ENCODE measurements around the gene MPND.
"Not testable (repeated sequence)": the region's sequence is repeated elsewhere in the genome, so short reads cannot be mapped to it uniquely, and the experiment has no call there.

MPND gene

DNA sequence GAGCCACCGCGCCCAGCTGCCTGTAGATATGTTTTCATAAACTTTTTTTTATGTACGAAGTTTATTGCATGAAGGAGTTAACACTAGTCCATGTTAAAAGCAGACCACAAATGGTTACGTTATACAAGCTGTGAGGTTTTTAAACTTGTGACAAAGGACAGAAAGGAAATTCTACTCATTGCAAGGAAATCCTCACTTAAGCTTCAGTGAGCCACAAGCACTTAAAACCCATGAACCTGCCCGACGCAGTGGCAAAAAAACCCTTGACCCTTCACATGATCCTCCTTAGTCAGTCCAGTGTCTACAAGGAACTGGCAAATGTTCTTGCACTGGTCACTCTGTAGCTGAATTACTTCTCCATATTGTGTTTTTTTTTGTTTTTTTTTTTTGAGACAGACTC is 4.2 kb downstream of the MPND start:
- Histone ChIP-seq H3K27me3 (ENCODE audit: control insufficient read depth, insufficient read depth, low read length, poor library complexity, severe bottlenecking) (no peaks in the 10 kb centered on the region), H3K4me3 (ENCODE audit: insufficient read depth, low read depth, low read length) (no peak overlapping the region), H3K4me1 (ENCODE audit: control insufficient read depth, insufficient read depth, low read length) (no peaks in the 10 kb centered on the region), H3K9me3 (ENCODE audit: control insufficient read depth, low read length) (no peaks in the 10 kb centered on the region), H3K36me3 (ENCODE audit: control insufficient read depth, insufficient read depth, low read length) (peaks cover 18% of the 10 kb centered on the region), H3K27ac (ENCODE audit: insufficient read depth, low read depth, low read length, poor library complexity, severe bottlenecking) (no peak overlapping the region)
- 96 to 99% methylated on average over 6 of the region's 6 CpGs for WGBS, 2 experiments

DNA sequence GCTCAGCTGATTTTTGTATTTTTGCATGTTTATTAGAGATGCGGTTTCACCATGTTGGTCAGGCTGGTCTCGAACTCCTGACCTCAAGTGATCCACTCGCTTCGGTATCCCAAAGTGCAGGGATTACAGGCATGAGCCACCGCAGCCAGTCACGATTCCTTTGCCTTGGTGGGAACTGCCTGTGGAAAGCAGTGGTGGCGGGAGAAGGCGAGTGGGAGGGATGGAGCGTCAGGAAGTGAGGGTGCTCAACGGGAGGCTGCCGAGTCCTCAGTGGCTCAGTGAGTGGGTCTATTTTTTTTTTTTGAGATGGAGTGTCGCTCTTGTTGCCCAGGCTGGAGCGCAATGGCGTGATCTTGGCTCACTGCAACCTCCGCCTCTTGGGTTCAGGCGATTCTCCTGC is 5.9 kb downstream of the MPND start:
- not testable (repeated sequence) for H3K9me3 ChIP-seq (ENCODE audit: control insufficient read depth, low read length); H3K4me3 ChIP-seq (ENCODE audit: insufficient read depth, low read depth, low read length); H3K27me3 ChIP-seq (ENCODE audit: control insufficient read depth, insufficient read depth, low read length, poor library complexity, severe bottlenecking); H3K4me1 ChIP-seq (ENCODE audit: control insufficient read depth, insufficient read depth, low read length); H3K27ac ChIP-seq (ENCODE audit: insufficient read depth, low read depth, low read length, poor library complexity, severe bottlenecking)
- peaks cover 23% of the 10 kb centered on the region for H3K36me3 ChIP-seq (ENCODE audit: control insufficient read depth, insufficient read depth, low read length)
- 95 to 97% methylated on average over 16 of the region's 16 CpGs for WGBS, 2 experiments

DNA sequence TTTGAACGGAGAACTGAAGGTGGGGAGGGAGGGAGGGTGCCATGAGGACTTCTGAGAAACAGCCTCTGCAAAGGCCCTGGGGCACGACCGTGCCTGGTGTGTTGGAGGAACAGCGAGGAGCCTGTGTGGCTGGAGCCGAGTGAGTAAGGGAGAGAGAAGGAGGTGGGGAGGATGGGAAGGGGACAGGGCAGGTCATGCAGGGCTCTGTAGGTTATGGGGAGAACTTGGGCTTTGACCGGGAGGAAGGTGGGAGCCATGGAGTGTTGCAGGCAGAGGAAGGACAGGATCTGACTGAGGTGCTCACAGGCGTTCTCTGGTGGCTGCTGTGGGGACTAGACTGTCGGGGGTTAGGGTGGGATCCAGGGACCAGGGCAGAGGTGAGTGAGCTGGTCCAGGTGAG is 6.7 kb downstream of the MPND start:
- peaks cover 25% of the 10 kb centered on the region for H3K36me3 ChIP-seq (ENCODE audit: control insufficient read depth, insufficient read depth, low read length)
- H3K4me3 ChIP-seq (ENCODE audit: insufficient read depth, low read depth, low read length), result no peak overlapping the region
- no peak overlapping the region for H3K27ac ChIP-seq (ENCODE audit: insufficient read depth, low read depth, low read length, poor library complexity, severe bottlenecking)
- H3K4me1 ChIP-seq (ENCODE audit: control insufficient read depth, insufficient read depth, low read length), result no peaks in the 10 kb centered on the region
- H3K27me3 ChIP-seq (ENCODE audit: control insufficient read depth, insufficient read depth, low read length, poor library complexity, severe bottlenecking), result no peaks in the 10 kb centered on the region
- no peaks in the 10 kb centered on the region for H3K9me3 ChIP-seq (ENCODE audit: control insufficient read depth, low read length)
- 88% methylated on average over 8 of the region's 8 CpGs for whole genome bisulfite sequencing, 2 experiments

DNA sequence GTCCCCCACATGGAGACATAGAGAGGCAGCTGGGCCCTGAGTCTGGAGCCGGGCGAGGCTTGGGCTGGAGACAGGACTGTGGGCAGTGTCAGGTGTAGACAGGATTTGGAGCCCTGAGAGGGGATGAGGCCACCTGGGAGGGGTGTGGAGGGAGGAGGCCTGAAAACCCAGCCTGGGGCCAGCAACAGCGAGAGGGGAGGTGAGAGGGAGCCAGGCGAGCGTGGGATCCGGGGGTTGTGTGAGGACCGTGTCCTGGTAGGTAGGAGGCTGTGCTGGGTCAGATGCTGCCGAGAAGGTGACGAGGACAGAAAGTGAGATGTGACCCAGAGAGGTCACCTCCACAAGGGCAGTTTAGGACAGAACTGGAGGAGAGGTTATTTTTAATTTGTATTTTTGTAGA is 7.4 kb downstream of the MPND start:
- no peak overlapping the region for H3K4me3 ChIP-seq (ENCODE audit: insufficient read depth, low read depth, low read length)
- no peak overlapping the region for H3K27ac ChIP-seq (ENCODE audit: insufficient read depth, low read depth, low read length, poor library complexity, severe bottlenecking)
- 95 to 96% methylated on average over 9 of the region's 9 CpGs for WGBS, 2 experiments
- no peaks in the 10 kb centered on the region for H3K27me3 ChIP-seq (ENCODE audit: control insufficient read depth, insufficient read depth, low read length, poor library complexity, severe bottlenecking)
- no peaks in the 10 kb centered on the region for H3K4me1 ChIP-seq (ENCODE audit: control insufficient read depth, insufficient read depth, low read length)
- no peaks in the 10 kb centered on the region for H3K9me3 ChIP-seq (ENCODE audit: control insufficient read depth, low read length)
- peaks cover 21% of the 10 kb centered on the region for H3K36me3 ChIP-seq (ENCODE audit: control insufficient read depth, insufficient read depth, low read length)

DNA sequence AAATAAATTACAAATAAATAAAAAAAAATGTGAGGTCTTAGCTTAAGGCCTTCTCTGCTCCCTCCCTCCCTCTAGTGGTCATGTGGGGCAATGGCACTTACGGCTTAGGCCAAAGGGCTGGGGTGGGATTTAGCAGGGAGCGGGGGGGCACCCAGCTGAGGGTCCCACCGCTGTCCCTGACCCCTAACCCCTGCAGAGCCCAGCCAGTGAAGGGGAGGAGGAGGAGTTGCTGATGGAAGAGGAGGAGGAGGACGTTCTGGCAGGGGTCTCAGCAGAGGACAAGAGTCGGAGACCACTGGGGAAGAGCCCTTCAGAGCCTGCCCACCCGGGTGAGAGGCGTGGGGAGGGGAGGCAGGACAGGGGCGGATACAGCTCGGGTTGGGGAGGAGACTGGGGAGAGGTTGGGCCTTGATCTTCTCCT is 9.3 kb downstream of the MPND start:
- Histone ChIP-seq H3K27me3 (ENCODE audit: control insufficient read depth, insufficient read depth, low read length, poor library complexity, severe bottlenecking) (no peaks in the 10 kb centered on the region), H3K27ac (ENCODE audit: insufficient read depth, low read depth, low read length, poor library complexity, severe bottlenecking) (no peak overlapping the region), H3K9me3 (ENCODE audit: control insufficient read depth, low read length) (no peaks in the 10 kb centered on the region), H3K4me1 (ENCODE audit: control insufficient read depth, insufficient read depth, low read length) (no peaks in the 10 kb centered on the region), H3K4me3 (ENCODE audit: insufficient read depth, low read depth, low read length) (no peak overlapping the region), H3K36me3 (ENCODE audit: control insufficient read depth, insufficient read depth, low read length) (peaks cover 14% of the 10 kb centered on the region)
- 61 to 67% methylated on average over 8 to 9 of the region's 9 CpGs for WGBS, 2 experiments

DNA sequence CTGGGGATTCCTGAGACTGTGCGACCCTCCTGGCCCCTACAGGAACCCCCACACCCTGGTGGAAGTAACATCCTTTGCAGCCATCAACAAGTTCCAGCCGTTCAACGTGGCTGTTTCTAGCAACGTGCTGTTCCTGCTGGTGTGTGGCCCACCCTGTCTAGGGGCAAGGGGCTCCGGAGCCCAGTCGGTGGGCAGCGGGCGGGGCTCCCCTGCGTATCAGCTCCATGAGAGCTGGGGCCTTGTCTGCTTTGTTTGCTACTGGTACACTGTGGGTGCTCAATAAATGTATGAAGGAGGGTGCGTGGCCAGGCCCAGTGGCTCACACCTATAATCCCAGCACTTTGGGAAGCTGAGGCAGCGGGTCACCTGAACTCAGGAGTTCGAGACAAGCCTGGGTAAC is 10.9 kb downstream of the MPND start:
- H3K9me3 ChIP-seq (ENCODE audit: control insufficient read depth, low read length), result no peaks in the 10 kb centered on the region
- no peaks in the 10 kb centered on the region for H3K4me1 ChIP-seq (ENCODE audit: control insufficient read depth, insufficient read depth, low read length)
- 95 to 96% methylated on average over 12 of the region's 12 CpGs for WGBS, 2 experiments
- no peaks in the 10 kb centered on the region for H3K27me3 ChIP-seq (ENCODE audit: control insufficient read depth, insufficient read depth, low read length, poor library complexity, severe bottlenecking)
- H3K36me3 ChIP-seq (ENCODE audit: control insufficient read depth, insufficient read depth, low read length), result peaks cover 17% of the 10 kb centered on the region
- no peak overlapping the region for H3K27ac ChIP-seq (ENCODE audit: insufficient read depth, low read depth, low read length, poor library complexity, severe bottlenecking)
- H3K4me3 ChIP-seq (ENCODE audit: insufficient read depth, low read depth, low read length), result no peak overlapping the region

DNA sequence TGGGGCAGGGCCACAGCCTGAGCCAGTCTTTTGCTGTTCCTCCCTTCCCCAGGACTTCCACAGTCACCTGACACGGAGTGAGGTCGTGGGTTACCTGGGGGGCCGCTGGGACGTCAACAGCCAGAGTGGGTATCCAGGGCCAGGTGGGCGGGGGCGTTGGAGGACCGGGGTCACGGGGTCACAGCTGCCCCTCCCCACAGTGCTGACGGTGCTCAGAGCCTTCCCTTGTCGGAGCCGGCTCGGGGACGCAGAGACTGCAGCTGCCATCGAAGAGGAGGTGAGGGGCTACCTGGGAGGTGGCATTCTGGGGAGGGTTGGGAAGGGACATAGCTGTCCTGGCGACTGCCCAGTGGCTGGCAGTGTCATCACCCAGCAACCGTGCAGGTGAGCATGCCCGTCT is 11.5 kb downstream of the MPND start:
- H3K27ac ChIP-seq (ENCODE audit: insufficient read depth, low read depth, low read length, poor library complexity, severe bottlenecking), result no peak overlapping the region
- no peaks in the 10 kb centered on the region for H3K9me3 ChIP-seq (ENCODE audit: control insufficient read depth, low read length)
- H3K4me3 ChIP-seq (ENCODE audit: insufficient read depth, low read depth, low read length), result no peak overlapping the region
- H3K27me3 ChIP-seq (ENCODE audit: control insufficient read depth, insufficient read depth, low read length, poor library complexity, severe bottlenecking), result no peaks in the 10 kb centered on the region
- WGBS, 2 experiments, result 93 to 95% methylated on average over 17 of the region's 17 CpGs
- H3K36me3 ChIP-seq (ENCODE audit: control insufficient read depth, insufficient read depth, low read length), result peaks cover 18% of the 10 kb centered on the region
- H3K4me1 ChIP-seq (ENCODE audit: control insufficient read depth, insufficient read depth, low read length), result peaks cover under 1% of the 10 kb centered on the region

DNA sequence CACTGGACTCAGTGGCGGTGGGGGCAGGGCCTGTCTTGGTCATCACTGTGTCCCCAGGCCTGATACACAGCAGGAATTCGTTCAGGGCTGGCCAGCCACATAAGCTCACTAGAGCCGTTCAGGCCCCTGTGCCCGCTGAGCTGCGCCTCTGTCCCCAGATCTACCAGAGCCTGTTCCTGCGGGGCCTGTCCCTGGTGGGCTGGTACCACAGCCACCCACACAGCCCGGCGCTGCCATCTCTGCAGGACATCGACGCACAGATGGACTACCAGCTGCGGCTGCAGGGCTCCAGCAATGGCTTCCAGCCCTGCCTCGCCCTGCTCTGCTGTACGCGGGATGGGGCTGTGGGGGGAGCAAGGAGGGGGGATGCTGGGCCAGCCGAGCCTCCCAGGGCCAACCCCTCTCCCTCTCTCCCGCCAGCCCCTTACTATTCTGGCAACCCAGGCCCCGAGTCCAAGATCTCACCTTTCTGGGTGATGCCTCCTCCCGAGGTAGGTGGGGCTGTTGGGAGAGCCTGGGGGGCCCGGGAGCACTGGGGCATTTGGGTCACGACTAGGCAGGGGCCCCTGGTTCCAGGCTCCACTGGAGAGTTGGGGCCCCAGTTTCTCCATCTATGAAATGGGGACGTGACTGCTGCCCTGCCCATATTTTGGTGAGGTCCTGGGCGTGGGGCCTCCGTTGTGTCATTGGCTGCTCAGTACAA is 13.9 kb downstream of the MPND start:
- Histone ChIP-seq H3K9me3 (ENCODE audit: control insufficient read depth, low read length) (no peaks in the 10 kb centered on the region), H3K27ac (ENCODE audit: insufficient read depth, low read depth, low read length, poor library complexity, severe bottlenecking) (no peak overlapping the region), H3K36me3 (ENCODE audit: control insufficient read depth, insufficient read depth, low read length) (peaks cover 28% of the 10 kb centered on the region), H3K4me3 (ENCODE audit: insufficient read depth, low read depth, low read length) (no peak overlapping the region), H3K27me3 (ENCODE audit: control insufficient read depth, insufficient read depth, low read length, poor library complexity, severe bottlenecking) (no peaks in the 10 kb centered on the region), H3K4me1 (ENCODE audit: control insufficient read depth, insufficient read depth, low read length) (peaks cover 21% of the 10 kb centered on the region)
- WGBS, 2 experiments, result 92 to 93% methylated on average over 23 of the region's 23 CpGs

DNA sequence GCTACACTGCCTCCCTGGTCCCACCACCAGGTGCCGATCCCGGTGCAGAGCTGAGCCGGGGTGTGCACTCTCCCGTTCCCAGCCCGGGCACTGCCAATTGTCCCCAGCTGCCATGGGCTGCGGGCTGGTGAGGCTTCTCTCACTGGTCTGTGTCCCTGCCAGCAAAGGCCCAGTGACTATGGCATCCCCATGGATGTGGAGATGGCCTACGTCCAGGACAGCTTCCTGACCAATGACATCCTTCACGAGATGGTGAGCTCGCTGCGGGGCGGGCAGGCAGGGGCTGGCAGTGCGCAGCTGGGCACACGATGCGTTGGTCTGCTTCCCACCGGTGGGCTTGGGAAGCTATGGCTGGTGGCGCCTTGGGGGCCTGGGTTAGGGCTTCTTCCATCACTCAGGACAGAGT is 14.6 kb downstream of the MPND start:
- Histone ChIP-seq H3K36me3 (ENCODE audit: control insufficient read depth, insufficient read depth, low read length) (peaks cover 32% of the 10 kb centered on the region), H3K4me3 (ENCODE audit: insufficient read depth, low read depth, low read length) (no peak overlapping the region), H3K4me1 (ENCODE audit: control insufficient read depth, insufficient read depth, low read length) (peaks cover 21% of the 10 kb centered on the region), H3K9me3 (ENCODE audit: control insufficient read depth, low read length) (no peaks in the 10 kb centered on the region), H3K27me3 (ENCODE audit: control insufficient read depth, insufficient read depth, low read length, poor library complexity, severe bottlenecking) (no peaks in the 10 kb centered on the region), H3K27ac (ENCODE audit: insufficient read depth, low read depth, low read length, poor library complexity, severe bottlenecking) (no peak overlapping the region)
- 95 to 96% methylated on average over 16 of the region's 16 CpGs for WGBS, 2 experiments

DNA sequence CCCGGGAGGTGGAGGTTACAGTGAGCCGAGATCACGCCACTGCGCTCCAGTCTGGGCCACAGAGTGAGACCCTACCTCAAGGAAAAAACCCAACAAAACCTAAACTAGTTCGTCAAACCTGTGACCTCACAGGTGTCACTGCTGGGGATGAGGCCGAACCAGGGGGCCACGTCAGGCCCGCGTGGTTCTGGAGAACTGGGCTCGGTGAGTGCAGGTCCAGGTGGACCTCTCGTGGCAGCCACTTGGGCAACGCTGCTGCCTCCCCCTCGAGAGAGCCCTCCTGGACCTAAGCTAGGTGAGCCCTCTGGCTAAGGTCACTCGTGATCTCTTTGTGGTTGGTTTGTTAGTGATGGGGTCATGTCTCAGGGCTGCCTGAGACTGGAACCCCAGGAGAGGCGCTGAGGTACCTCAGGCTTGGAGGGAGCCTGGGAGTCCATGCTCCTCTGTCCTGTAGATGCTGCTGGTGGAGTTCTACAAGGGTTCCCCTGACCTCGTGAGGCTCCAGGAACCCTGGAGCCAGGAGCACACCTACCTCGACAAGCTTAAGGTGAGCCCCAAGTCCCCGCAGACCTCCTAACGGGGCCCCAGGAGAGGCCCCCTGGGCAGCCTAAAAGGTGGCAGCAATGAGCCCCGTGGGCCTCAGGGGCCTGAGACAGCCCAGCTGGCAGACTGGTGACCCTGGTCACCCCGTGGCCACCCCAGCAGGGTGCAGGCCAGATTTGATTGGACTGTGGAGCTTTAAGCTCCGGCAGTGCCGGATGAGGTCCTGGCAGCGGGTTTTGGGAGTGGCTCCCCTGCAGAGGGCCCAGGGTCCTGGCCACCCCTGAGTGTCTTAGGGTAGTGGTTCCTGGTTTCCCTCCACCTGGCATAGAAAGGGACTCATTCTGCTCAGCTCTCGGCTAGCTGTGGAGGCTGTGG is 15.6 kb downstream of the MPND start:
- Histone ChIP-seq H3K4me1 (ENCODE audit: control insufficient read depth, insufficient read depth, low read length) (peaks cover 21% of the 10 kb centered on the region), H3K36me3 (ENCODE audit: control insufficient read depth, insufficient read depth, low read length) (peaks cover 33% of the 10 kb centered on the region), H3K4me3 (ENCODE audit: insufficient read depth, low read depth, low read length) (no peak overlapping the region), H3K27me3 (ENCODE audit: control insufficient read depth, insufficient read depth, low read length, poor library complexity, severe bottlenecking) (no peaks in the 10 kb centered on the region), H3K27ac (ENCODE audit: insufficient read depth, low read depth, low read length, poor library complexity, severe bottlenecking) (no peak overlapping the region), H3K9me3 (ENCODE audit: control insufficient read depth, low read length) (no peaks in the 10 kb centered on the region)
- 95% methylated on average over 25 of the region's 25 CpGs for WGBS, 2 experiments
